OCI-LY1 (cell line): ENCODE measurements around the gene TOM1L2.

Experiments
- H2AFZ ChIP-seq: fragments of 200-600 bp; sonication (generic), shearing (Covaris generic); 2 replicates; pipeline ENCODE4 v1.6.0; 2014; ENCODE audit warnings: antibody characterized with exemption, mild to moderate bottlenecking, low read length
- H3F3A ChIP-seq: fragments of 200-600 bp; sonication (generic), shearing (Covaris generic); 2 replicates; pipeline ENCODE4 v1.6.0; 2014; ENCODE audit warnings: mild to moderate bottlenecking, antibody characterized with exemption, low read length, moderate library complexity; ENCODE audit not compliant: insufficient read depth
- H3K27ac ChIP-seq: fragments of 200-600 bp; sonication (generic); 2 replicates; pipeline ENCODE4 v1.5.1; 2014; ENCODE audit warnings: low read length, mixed run types, mild to moderate bottlenecking, low read depth; ENCODE audit not compliant: poor library complexity, severe bottlenecking
- H3K27me3 ChIP-seq: fragments of 200-600 bp; sonication (generic); 2 replicates; pipeline ENCODE4 v1.6.0; 2014; ENCODE audit warnings: antibody characterized with exemption, mild to moderate bottlenecking, low read length, moderate library complexity; ENCODE audit not compliant: insufficient read depth
- H3K36me3 ChIP-seq: fragments of 200-600 bp; sonication (generic); 2 replicates; pipeline ENCODE4 v1.6.1; 2014; ENCODE audit warnings: mild to moderate bottlenecking, antibody characterized with exemption, low read length, moderate library complexity, mixed read lengths; ENCODE audit not compliant: insufficient read depth
- H3K4me1 ChIP-seq: fragments of 200-600 bp; sonication (generic); 2 replicates; pipeline ENCODE4 v1.5.1; 2014; ENCODE audit warnings: mild to moderate bottlenecking, low read length, moderate library complexity; ENCODE audit not compliant: insufficient read depth, severe bottlenecking
- H3K4me2 ChIP-seq: fragments of 200-600 bp; sonication (generic), shearing (Covaris generic); 2 replicates; pipeline ENCODE4 v1.6.1; 2014; ENCODE audit warnings: low read length
- H3K4me3 ChIP-seq: fragments of 200-600 bp; sonication (generic); 2 replicates; pipeline ENCODE4 v1.5.1; 2014; ENCODE audit warnings: low read length, low read depth, mild to moderate bottlenecking, mixed read lengths; ENCODE audit not compliant: poor library complexity, severe bottlenecking
- H3K79me2 ChIP-seq: fragments of 200-600 bp; shearing (Covaris generic); 2 replicates; pipeline ENCODE4 v1.6.1; 2016; ENCODE audit warnings: mixed run types, low read length, mixed read lengths; ENCODE audit not compliant: insufficient read depth
- H3K9ac ChIP-seq: fragments of 200-600 bp; sonication (generic), shearing (Covaris generic); 2 replicates; pipeline ENCODE4 v1.6.1; 2014; ENCODE audit warnings: mild to moderate bottlenecking, low read length, mixed read lengths
- H3K9me2 ChIP-seq: fragments of 200-600 bp; sonication (generic), shearing (Covaris generic); 2 replicates; pipeline ENCODE4 v1.6.1; 2014; ENCODE audit warnings: low read depth, mild to moderate bottlenecking, low read length, mixed read lengths
- H3K9me3 ChIP-seq: fragments of 200-600 bp; shearing (Covaris generic); 2 replicates; pipeline ENCODE4 v1.6.1; 2014; ENCODE audit warnings: low read length, mixed read lengths
- H4K20me1 ChIP-seq: fragments of 200-600 bp; sonication (generic), shearing (Covaris generic); 2 replicates; pipeline ENCODE4 v1.6.0; 2016; ENCODE audit warnings: mild to moderate bottlenecking, low read length; ENCODE audit not compliant: insufficient read depth
- EZH2 ChIP-seq: fragments of 200-600 bp; sonication (generic), shearing (Covaris generic); IDR thresholded peaks from 2 replicates; pipeline ENCODE4 v1.8.0; 2017; ENCODE audit warnings: borderline replicate concordance, mixed run types, mild to moderate bottlenecking, antibody characterized with exemption, low read length, moderate library complexity, mixed read lengths
- TF ChIP-seq, protein P1 (sequence below): fragments of 200-600 bp; sonication (generic), shearing (Covaris generic); IDR thresholded peaks from 2 replicates; pipeline ENCODE4 v1.5.1; 2017; ENCODE audit warnings: mild to moderate bottlenecking, antibody characterized with exemption, low read length, moderate library complexity, mixed read lengths

The TOM1L2 gene

GRCh38 chr17:17804007-17804406, 168.2 kb downstream of the TOM1L2 start:
- no peak overlapping the region for H3K4me3 ChIP-seq
- H2AFZ ChIP-seq: no peak overlapping the region
- H3K27me3 ChIP-seq: peaks cover 7% of the 10 kb centered on the region
- H3K9me2 ChIP-seq: no peaks in the 10 kb centered on the region
- H3K4me2 ChIP-seq: no peak overlapping the region
- TF ChIP-seq, protein P1, sequence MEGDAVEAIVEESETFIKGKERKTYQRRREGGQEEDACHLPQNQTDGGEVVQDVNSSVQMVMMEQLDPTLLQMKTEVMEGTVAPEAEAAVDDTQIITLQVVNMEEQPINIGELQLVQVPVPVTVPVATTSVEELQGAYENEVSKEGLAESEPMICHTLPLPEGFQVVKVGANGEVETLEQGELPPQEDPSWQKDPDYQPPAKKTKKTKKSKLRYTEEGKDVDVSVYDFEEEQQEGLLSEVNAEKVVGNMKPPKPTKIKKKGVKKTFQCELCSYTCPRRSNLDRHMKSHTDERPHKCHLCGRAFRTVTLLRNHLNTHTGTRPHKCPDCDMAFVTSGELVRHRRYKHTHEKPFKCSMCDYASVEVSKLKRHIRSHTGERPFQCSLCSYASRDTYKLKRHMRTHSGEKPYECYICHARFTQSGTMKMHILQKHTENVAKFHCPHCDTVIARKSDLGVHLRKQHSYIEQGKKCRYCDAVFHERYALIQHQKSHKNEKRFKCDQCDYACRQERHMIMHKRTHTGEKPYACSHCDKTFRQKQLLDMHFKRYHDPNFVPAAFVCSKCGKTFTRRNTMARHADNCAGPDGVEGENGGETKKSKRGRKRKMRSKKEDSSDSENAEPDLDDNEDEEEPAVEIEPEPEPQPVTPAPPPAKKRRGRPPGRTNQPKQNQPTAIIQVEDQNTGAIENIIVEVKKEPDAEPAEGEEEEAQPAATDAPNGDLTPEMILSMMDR: no peak
- TF ChIP-seq EZH2: no peak
- no peaks in the 10 kb centered on the region for H3F3A ChIP-seq
- H3K27ac ChIP-seq: no peak overlapping the region
- H3K4me1 ChIP-seq: no peaks in the 10 kb centered on the region
- no peaks in the 10 kb centered on the region for H3K36me3 ChIP-seq
- no peak overlapping the region for H3K9ac ChIP-seq
- no peaks in the 10 kb centered on the region for H3K9me3 ChIP-seq
- H4K20me1 ChIP-seq: no peaks in the 10 kb centered on the region
- H3K79me2 ChIP-seq: no peaks in the 10 kb centered on the region

GRCh38 chr17:17801800-17802481, 170.3 kb downstream of the TOM1L2 start:
- Histone ChIP-seq H3K27ac (no peak overlapping the region), H3K9me3 (no peaks in the 10 kb centered on the region), H3K4me3 (no peak overlapping the region), H3K36me3 (no peaks in the 10 kb centered on the region), H3K4me1 (no peaks in the 10 kb centered on the region), H3K4me2 (no peak overlapping the region), H3F3A (no peaks in the 10 kb centered on the region), H3K79me2 (no peaks in the 10 kb centered on the region), H3K27me3 (peaks cover 9% of the 10 kb centered on the region), H3K9me2 (no peaks in the 10 kb centered on the region), H4K20me1 (no peaks in the 10 kb centered on the region), H2AFZ (no peak overlapping the region), H3K9ac (no peak overlapping the region)
- TF ChIP-seq, protein P1: no peak
- no peak for TF ChIP-seq EZH2

- TF ChIP-seq EZH2: no peak
- TF ChIP-seq, protein P1: no peak
- Histone ChIP-seq H3K9me3 (no peaks in the 10 kb centered on the region), H3K27me3 (peaks cover 4% of the 10 kb centered on the region; the same call in 1 of the 2 replicates), H3K4me1 (no peaks in the 10 kb centered on the region), H3K4me2 (no peak overlapping the region), H3K9ac (no peak overlapping the region), H3K4me3 (no peak overlapping the region), H4K20me1 (no peaks in the 10 kb centered on the region), H3K27ac (no peak overlapping the region), H3F3A (no peaks in the 10 kb centered on the region), H3K9me2 (no peaks in the 10 kb centered on the region), H3K36me3 (no peaks in the 10 kb centered on the region), H3K79me2 (no peaks in the 10 kb centered on the region), H2AFZ (no peak overlapping the region)
Measured at GRCh38 chr17:17800504-17801021, 171.6 kb downstream of the TOM1L2 start.
